ENCODE data around the gene TRIM58.

The TRIM58 gene

GRCh38 chr1:247883346-247883745, 26.4 kb downstream of the TRIM58 start:
- no peak for DNase-seq (ENCODE audit: low read depth)
- no peak overlapping the region for H3K4me3 ChIP-seq (ENCODE audit: low read length)
- TF ChIP-seq, protein P1, sequence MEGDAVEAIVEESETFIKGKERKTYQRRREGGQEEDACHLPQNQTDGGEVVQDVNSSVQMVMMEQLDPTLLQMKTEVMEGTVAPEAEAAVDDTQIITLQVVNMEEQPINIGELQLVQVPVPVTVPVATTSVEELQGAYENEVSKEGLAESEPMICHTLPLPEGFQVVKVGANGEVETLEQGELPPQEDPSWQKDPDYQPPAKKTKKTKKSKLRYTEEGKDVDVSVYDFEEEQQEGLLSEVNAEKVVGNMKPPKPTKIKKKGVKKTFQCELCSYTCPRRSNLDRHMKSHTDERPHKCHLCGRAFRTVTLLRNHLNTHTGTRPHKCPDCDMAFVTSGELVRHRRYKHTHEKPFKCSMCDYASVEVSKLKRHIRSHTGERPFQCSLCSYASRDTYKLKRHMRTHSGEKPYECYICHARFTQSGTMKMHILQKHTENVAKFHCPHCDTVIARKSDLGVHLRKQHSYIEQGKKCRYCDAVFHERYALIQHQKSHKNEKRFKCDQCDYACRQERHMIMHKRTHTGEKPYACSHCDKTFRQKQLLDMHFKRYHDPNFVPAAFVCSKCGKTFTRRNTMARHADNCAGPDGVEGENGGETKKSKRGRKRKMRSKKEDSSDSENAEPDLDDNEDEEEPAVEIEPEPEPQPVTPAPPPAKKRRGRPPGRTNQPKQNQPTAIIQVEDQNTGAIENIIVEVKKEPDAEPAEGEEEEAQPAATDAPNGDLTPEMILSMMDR (IDR thresholded peaks at IDR 0.05; ENCODE audit: insufficient read depth, low read depth, low read length, missing control alignments), result no peak

GRCh38 chr1:247884797-247885413, 27.9 kb downstream of the TRIM58 start:
- TF ChIP-seq, protein P1 (IDR thresholded peaks at IDR 0.05; ENCODE audit: insufficient read depth, low read depth, low read length, missing control alignments), result no peak
- no peak overlapping the region for H3K4me3 ChIP-seq (ENCODE audit: low read length)
- no peak for DNase-seq (ENCODE audit: low read depth)

GRCh38 chr1:247895163-247895637, 38.2 kb downstream of the TRIM58 start, which contains the start of gene OR2W3:
TSS of gene OR2W3 (plus strand) at chr1:247895587. CDS start at chr1:247895587, 0 bp downstream.
- H3K4me3 ChIP-seq (ENCODE audit: low read length), result no peak within 1 kb of the TSS
- DNase-seq (ENCODE audit: low read depth), result no peak
- TF ChIP-seq, protein P1 (IDR thresholded peaks at IDR 0.05; ENCODE audit: insufficient read depth, low read depth, low read length, missing control alignments), result no peak

DNA sequence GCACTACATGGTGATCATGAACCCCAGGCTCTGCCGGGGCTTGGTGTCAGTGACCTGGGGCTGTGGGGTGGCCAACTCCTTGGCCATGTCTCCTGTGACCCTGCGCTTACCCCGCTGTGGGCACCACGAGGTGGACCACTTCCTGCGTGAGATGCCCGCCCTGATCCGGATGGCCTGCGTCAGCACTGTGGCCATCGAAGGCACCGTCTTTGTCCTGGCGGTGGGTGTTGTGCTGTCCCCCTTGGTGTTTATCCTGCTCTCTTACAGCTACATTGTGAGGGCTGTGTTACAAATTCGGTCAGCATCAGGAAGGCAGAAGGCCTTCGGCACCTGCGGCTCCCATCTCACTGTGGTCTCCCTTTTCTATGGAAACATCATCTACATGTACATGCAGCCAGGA, 39.0 kb downstream of the TRIM58 start:
- TF ChIP-seq, protein P1 (IDR thresholded peaks at IDR 0.05; ENCODE audit: insufficient read depth, low read depth, low read length, missing control alignments), result no peak
- DNase-seq (ENCODE audit: low read depth), result no peak

DNA sequence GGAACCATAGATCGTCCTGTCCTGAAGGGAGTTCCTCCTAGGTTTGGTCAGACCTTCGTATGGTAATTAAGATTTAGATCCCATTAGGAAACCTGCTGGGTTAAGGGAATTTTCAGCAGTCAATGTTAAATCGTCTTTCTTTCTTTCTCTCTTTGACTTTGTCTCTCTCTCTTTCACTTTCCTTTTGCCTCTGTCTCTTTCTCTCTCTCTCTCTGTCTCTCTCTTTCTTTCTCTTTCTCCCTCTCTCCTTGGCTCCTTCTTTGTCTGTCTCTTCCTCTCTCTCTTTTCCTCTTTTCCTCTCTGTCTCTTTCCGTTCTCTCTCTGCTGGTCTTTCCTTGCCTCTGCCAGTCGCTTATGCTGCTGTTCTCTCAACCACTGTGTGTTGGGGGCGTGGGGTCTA, 47.1 kb downstream of the TRIM58 start:
- TF ChIP-seq, protein P1 (IDR thresholded peaks at IDR 0.05; ENCODE audit: insufficient read depth, low read depth, low read length, missing control alignments), result no peak
- H3K4me3 ChIP-seq (ENCODE audit: low read length), result no peak overlapping the region
- no peak for DNase-seq (ENCODE audit: low read depth)

More for the DNA sequence above, 39.0 kb downstream of the TRIM58 start:
- no peak overlapping the region for H3K4me3 ChIP-seq (ENCODE audit: low read length)

DNA sequence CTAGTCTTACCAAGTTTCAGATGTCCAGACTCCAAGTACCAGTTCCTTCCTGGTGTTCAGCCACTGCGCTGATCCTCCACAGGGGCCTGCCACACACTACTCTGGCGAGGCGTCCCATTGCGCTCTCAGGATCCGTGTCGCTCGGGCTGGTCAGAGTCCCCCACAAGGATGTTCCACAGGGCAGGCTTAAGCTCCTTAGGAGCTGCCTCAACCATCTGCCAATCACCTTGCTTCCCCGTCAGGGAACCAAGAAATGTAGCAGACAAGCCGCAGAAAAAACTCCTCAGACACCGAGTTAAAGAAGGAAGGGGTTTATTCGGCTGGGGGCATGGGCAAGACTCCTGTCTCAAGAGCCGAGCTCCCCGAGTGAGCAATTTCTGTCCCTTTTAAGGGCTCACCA, 48.2 kb downstream of the TRIM58 start:
- DNase-seq (ENCODE audit: low read depth), result no peak
- no peak overlapping the region for H3K4me3 ChIP-seq (ENCODE audit: low read length)
- TF ChIP-seq, protein P1 (IDR thresholded peaks at IDR 0.05; ENCODE audit: insufficient read depth, low read depth, low read length, missing control alignments), result no peak
